Neural progenitor cell (in vitro differentiated cells): Measurements from ENCODE around the gene BMP7.

Experiments used
- EZH2 ChIP-seq: fragments of 200-600 bp; sonication (generic); IDR thresholded peaks from 2 replicates; pipeline ENCODE4 v1.6.1; 2017; ENCODE audit warnings: antibody characterized with exemption, mild to moderate bottlenecking, moderate library complexity
- TF ChIP-seq, protein P1 (sequence below): fragments of 200-600 bp; sonication (generic); IDR thresholded peaks from 2 replicates; pipeline ENCODE4 v1.5.1; 2017; ENCODE audit warnings: antibody characterized with exemption, mild to moderate bottlenecking

DNA sequence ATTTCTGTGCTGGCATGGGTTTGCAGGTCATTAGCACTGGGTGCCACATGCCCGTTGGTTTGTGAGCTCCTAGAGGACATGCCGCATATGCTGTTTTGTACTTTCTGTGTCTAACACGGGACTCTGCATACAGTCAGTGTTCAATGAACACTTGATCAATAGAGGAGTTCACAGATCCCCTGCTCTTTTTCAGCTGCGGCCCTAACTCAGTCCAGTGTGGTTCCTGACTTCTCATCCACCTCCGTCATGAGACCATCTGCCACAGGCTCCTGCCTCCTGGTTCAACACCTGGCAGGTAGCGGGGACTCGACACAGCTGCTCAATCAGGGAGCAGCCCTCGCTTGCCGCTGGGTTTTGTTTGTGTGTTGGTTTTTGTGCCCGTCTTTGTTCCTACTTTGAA is 13.8 kb upstream of the BMP7 start:
- TF ChIP-seq, protein P1, sequence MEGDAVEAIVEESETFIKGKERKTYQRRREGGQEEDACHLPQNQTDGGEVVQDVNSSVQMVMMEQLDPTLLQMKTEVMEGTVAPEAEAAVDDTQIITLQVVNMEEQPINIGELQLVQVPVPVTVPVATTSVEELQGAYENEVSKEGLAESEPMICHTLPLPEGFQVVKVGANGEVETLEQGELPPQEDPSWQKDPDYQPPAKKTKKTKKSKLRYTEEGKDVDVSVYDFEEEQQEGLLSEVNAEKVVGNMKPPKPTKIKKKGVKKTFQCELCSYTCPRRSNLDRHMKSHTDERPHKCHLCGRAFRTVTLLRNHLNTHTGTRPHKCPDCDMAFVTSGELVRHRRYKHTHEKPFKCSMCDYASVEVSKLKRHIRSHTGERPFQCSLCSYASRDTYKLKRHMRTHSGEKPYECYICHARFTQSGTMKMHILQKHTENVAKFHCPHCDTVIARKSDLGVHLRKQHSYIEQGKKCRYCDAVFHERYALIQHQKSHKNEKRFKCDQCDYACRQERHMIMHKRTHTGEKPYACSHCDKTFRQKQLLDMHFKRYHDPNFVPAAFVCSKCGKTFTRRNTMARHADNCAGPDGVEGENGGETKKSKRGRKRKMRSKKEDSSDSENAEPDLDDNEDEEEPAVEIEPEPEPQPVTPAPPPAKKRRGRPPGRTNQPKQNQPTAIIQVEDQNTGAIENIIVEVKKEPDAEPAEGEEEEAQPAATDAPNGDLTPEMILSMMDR, result no peak
- TF ChIP-seq EZH2, result no peak
